ENCODE results near the gene ZNF423.

Gene ZNF423

GRCh38 chr16:49603956-49604355 is 252.0 kb downstream of the ZNF423 start:
- no peak for DNase-seq
- Histone ChIP-seq H3K27me3 (replicated peaks; ENCODE audit: insufficient read depth, low read length) (no peaks in the 10 kb centered on the region), H3K79me2 (ENCODE audit: low read length) (no peaks in the 10 kb centered on the region), H3K36me3 (replicated peaks; ENCODE audit: insufficient read depth, low read length) (no peaks in the 10 kb centered on the region), H3K4me1 (ENCODE audit: low read length) (peaks cover 9% of the 10 kb centered on the region), H3F3A (ENCODE audit: insufficient read depth, low read length) (peaks cover 3% of the 10 kb centered on the region; the same call in 1 of the 2 replicates), H2AFZ (ENCODE audit: low read length) (no peak overlapping the region), H3K9me2 (replicated peaks; ENCODE audit: insufficient read depth, low read length) (no peaks in the 10 kb centered on the region), H3K4me2 (ENCODE audit: low read depth, low read length) (no peak overlapping the region), H3K9me3 (replicated peaks; ENCODE audit: insufficient read depth, low read length) (no peaks in the 10 kb centered on the region), H4K20me1 (ENCODE audit: insufficient read depth, low read length) (no peaks in the 10 kb centered on the region), H3K27ac (ENCODE audit: low read length) (no peak overlapping the region), H3K4me3 (ENCODE audit: low read length) (no peak overlapping the region), H3K9ac (ENCODE audit: low read length) (no peak overlapping the region)
- no peak for TF ChIP-seq EZH2phosphoT487 (IDR thresholded peaks at IDR 0.05; ENCODE audit: low read length)
- no peak for TF ChIP-seq CTCF (IDR thresholded peaks at IDR 0.05; ENCODE audit: low read length)
- no peak for TF ChIP-seq EZH2 (optimal IDR thresholded peaks at IDR 0.05; ENCODE audit: low read depth, low read length)

- H4K20me1 ChIP-seq (ENCODE audit: insufficient read depth, low read length): no peaks in the 10 kb centered on the region
- H2AFZ ChIP-seq (ENCODE audit: low read length): no peak overlapping the region
- no peak overlapping the region for H3K4me3 ChIP-seq (ENCODE audit: low read length)
- peaks cover 19% of the 10 kb centered on the region for H3K4me1 ChIP-seq (ENCODE audit: low read length)
- H3K36me3 ChIP-seq (replicated peaks; ENCODE audit: insufficient read depth, low read length): no peaks in the 10 kb centered on the region
- H3K27me3 ChIP-seq (replicated peaks; ENCODE audit: insufficient read depth, low read length): no peaks in the 10 kb centered on the region
- no peak for DNase-seq
- peaks cover 12% of the 10 kb centered on the region for H3F3A ChIP-seq (ENCODE audit: insufficient read depth, low read length)
- no peaks in the 10 kb centered on the region for H3K9me2 ChIP-seq (replicated peaks; ENCODE audit: insufficient read depth, low read length)
- H3K4me2 ChIP-seq (ENCODE audit: low read depth, low read length): no peak overlapping the region
- TF ChIP-seq CTCF (IDR thresholded peaks at IDR 0.05; ENCODE audit: low read length): no peak
- TF ChIP-seq EZH2phosphoT487 (IDR thresholded peaks at IDR 0.05; ENCODE audit: low read length): no peak
- TF ChIP-seq EZH2 (optimal IDR thresholded peaks at IDR 0.05; ENCODE audit: low read depth, low read length): no peak
- no peaks in the 10 kb centered on the region for H3K79me2 ChIP-seq (ENCODE audit: low read length)
- no peak overlapping the region for H3K9ac ChIP-seq (ENCODE audit: low read length)
- no peak overlapping the region for H3K27ac ChIP-seq (ENCODE audit: low read length)
- no peaks in the 10 kb centered on the region for H3K9me3 ChIP-seq (replicated peaks; ENCODE audit: insufficient read depth, low read length)
Observed at GRCh38 chr16:49602976-49603310, 253.0 kb downstream of the ZNF423 start.

GRCh38 chr16:49602201-49602975 is 253.5 kb downstream of the ZNF423 start:
- no peak overlapping the region for H3K4me3 ChIP-seq (ENCODE audit: low read length)
- H3K4me2 ChIP-seq (ENCODE audit: low read depth, low read length): no peak overlapping the region
- H3K9me2 ChIP-seq (replicated peaks; ENCODE audit: insufficient read depth, low read length): no peaks in the 10 kb centered on the region
- H2AFZ ChIP-seq (ENCODE audit: low read length): no peak overlapping the region
- no peaks in the 10 kb centered on the region for H3K27me3 ChIP-seq (replicated peaks; ENCODE audit: insufficient read depth, low read length)
- H3K36me3 ChIP-seq (replicated peaks; ENCODE audit: insufficient read depth, low read length): no peaks in the 10 kb centered on the region
- H3F3A ChIP-seq (ENCODE audit: insufficient read depth, low read length): peaks cover 18% of the 10 kb centered on the region
- H3K27ac ChIP-seq (ENCODE audit: low read length): no peak overlapping the region
- H3K9me3 ChIP-seq (replicated peaks; ENCODE audit: insufficient read depth, low read length): no peaks in the 10 kb centered on the region
- no peak overlapping the region for H3K9ac ChIP-seq (ENCODE audit: low read length)
- TF ChIP-seq EZH2phosphoT487 (IDR thresholded peaks at IDR 0.05; ENCODE audit: low read length) (no peak), CTCF (IDR thresholded peaks at IDR 0.05; ENCODE audit: low read length) (no peak), EZH2 (optimal IDR thresholded peaks at IDR 0.05; ENCODE audit: low read depth, low read length) (no peak)
- DNase-seq: no peak
- no peaks in the 10 kb centered on the region for H3K79me2 ChIP-seq (ENCODE audit: low read length)
- no peaks in the 10 kb centered on the region for H4K20me1 ChIP-seq (ENCODE audit: insufficient read depth, low read length)
- H3K4me1 ChIP-seq (ENCODE audit: low read length): peaks cover 24% of the 10 kb centered on the region

All from MM.1S (cell line).